GM19372 (cell line): ENCODE measurements around the gene PSMC3.

Experiments used
- ATAC-seq: cut with Tn5 transposase; IDR thresholded peaks from one replicate; pipeline ENCODE4 v1.9.1; 2021; ENCODE audit warnings: mild to moderate bottlenecking, low read depth, moderate library complexity; ENCODE audit not compliant: unreplicated experiment

Gene PSMC3

GRCh38 chr11:47414685-47415070, 11.6 kb downstream of the PSMC3 start:
- no peak for ATAC-seq

GRCh38 chr11:47413908-47414684, 12.1 kb downstream of the PSMC3 start:
- ATAC-seq = no peak

DNA sequence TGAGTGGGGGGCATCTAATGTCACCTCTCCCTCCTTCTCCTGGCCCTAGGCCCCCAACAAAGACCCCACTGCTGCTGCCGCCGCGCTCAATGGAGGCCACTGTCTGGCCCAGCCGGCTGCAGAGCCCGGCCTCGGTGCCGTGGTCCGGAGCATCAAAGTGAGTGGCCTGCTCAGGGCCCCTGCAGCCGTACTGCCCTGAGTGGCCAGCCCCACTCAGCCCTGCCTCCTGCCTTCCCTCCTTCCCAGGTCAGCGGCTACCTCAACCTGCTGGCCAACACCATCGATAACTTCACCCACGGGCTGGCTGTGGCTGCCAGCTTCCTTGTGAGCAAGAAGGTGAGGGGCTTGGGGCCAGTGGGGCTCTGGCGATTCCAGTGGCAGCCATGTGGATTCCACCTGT, 12.9 kb downstream of the PSMC3 start:
- no peak for ATAC-seq

DNA sequence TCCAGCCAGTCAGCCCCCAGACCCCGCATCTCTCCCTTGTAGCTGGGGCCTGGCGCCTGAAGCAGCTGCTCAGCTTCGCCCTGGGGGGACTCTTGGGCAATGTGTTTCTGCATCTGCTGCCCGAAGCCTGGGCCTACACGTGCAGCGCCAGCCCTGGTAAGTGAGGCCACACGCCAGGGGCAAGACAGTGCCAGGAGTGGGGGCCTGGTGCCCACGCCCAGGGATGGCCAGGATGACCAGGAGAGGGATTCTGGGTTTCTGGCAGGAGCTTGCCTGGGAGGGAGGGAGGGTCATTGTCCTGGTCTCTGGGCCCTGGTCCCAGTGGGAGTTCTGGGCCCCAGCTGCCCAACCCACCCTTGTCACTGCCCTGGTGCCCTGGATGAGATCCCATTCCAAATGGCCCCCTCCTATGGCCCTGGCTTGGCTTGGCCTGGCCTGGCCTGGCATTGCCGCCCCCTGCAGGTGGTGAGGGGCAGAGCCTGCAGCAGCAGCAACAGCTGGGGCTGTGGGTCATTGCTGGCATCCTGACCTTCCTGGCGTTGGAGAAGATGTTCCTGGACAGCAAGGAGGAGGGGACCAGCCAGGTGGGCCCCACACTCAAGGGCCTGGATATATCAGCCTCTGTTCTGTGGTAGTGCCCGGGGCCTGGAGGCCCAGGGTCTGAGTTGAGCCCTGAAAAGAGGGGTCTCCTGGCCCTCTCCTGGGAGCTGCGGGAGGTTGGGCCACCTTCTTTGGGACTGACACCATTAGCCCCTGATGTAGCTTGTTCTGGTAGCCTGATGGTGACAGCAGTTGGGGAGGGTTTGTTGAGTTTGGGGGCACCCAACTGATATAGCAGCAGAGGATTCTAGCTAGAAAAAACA, 14.1 kb downstream of the PSMC3 start:
- ATAC-seq = no peak

- no peak for ATAC-seq
Observed at GRCh38 chr11:47410370-47411264, 15.6 kb downstream of the PSMC3 start.

DNA sequence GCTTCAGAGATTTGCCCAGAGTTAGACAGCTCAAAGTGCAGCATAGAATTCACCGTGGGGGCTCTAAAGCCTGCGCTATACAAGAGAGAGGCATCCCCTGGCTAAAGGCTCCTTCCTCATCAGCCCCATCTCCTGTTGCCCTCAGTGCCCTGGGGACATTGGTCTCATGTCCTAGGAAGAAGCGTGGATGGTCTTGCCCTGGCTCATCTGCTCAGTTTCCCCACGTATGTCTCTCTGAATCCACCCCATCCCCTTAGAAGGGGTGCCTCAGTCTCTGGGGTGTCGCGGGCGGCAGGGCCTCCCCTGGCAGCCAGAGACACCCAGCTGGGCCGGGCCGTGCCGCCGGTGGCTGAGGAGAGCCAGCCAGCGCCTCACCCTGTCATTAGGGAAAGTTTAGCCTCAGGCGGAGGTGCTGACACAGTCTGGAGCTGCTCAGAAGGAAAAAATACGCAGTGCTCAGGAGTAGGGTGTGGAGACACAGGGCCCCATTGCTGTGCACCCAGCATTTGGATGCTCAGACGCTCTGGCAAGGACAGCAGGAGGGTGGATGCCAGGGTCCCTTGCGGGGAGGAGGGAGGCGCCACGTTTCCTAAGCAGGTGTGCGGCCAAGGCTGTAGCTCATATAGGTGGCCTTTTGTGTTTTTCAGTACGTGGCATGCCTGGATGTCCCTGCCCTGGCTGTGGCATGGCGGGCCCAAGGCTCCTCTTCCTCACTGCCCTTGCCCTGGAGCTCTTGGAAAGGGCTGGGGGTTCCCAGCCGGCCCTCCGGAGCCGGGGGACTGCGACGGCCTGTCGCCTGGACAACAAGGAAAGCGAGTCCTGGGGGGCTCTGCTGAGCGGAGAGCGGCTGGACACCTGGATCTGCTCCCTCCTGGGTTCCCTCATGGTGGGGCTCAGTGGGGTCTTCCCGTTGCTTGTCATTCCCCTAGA, 16.5 kb downstream of the PSMC3 start:
- ATAC-seq = no peak

- ATAC-seq = no peak
Observed at GRCh38 chr11:47408598-47409439, 17.4 kb downstream of the PSMC3 start.

DNA sequence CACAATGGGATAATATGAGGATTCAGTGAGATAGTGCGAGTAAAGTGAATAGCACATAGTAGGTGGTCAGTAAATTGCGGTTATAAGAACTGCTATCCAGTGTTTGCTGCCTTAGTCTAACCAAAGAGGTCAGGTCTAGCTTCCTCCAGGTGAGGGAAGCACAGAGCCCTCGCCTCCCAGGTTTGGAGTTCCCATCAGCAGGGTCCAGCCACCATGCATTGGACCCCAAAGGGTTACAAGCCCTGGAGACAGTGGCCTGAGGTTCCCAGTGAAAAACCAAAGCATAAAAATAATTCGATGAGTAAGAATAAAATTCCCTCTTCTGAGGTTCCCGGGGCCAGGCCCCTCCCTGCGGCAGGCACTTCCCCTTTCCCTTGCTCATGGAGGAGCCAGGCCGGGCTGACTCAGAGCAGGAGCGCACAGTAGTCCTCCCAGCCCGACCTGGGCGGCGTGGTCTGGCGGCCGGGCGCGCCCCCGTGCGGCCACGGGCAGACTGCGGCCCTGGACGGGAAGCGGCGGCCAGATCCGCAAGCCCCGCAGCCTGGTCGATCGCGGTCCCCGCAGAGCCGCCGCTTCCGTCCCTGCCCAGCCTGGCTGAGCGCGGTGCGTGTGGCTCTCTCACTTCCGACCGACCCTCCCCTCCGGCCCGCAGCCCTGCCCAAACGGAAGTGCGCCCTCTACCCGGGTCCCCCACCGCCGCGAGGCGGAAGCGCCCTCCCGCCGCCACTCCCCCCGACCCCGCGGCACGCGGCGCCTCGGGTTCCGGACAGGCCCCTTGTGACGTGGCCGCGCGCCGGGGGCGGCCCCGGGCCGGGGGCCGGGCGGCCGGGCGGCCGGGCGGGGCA, 18.3 kb downstream of the PSMC3 start, which contains the start of gene SLC39A13:
Gene SLC39A13, plus strand, starts transcription at position 845 of the 845 bp plus-strand sequence. CDS start 1,505 bp downstream, outside the sequence.
- peak; percentile 89 for ATAC-seq

DNA sequence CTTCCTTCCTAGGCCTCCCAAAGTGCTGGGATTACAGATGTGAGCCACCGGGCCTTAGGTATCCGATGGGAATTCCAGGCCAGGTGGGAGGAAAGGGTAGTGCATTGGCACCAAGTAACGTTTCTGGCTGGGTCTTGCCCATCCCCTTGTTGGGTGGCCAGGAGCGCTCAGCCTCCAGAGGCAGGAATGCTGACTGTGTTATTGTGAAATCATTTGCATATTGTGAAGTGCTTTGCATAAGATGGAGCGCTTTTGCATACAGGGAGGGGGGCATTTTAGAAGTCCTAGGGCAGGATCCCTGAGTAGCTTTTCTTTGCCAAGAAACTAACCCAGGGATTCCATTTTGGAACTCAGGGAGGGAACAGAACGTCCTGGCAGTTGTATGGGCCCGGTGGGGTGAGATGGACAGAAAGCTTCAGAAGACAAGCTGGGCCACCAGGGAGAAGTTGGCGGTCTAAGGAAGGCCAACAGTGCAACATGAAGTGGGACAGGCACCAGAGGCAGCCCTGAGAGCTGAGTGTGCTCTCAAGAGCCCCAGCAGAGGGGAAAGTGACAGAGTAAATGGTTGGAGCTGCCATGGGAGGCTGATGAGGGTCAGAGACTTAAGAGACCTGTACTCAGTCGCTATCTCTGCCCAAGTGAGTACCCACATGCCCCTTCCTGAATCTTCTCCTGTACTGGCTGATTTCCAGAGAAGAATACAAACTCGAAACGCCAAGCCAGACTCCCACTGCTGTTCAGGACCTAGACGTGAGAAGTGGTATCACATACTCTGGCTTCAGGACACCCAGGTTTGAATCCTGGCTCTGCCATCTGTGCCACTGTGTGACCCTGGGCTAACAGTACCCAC, 19.1 kb downstream of the PSMC3 start:
- no peak for ATAC-seq

- no peak for ATAC-seq
Observed at GRCh38 chr11:47403571-47403970, 22.7 kb downstream of the PSMC3 start.

DNA sequence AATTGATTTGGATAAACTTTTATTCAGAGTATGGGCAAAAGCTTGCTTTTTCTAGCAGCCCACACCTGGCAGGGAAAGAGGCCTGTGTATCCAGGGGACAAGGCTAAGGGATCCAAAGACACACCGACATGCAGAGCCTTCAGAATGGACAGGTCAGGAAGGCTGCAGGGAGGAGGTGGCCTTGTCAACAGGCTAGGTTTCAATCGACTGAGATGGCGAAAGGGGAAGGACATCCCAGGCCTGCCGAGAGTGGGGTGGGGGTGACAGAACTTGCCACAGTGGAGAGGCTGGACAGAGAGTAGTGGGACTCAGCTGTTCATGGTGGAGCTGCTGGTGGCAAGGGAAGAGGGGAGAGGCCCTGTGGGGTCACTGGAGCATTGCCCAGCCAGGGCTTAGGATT, 23.1 kb downstream of the PSMC3 start:
- no peak for ATAC-seq

DNA sequence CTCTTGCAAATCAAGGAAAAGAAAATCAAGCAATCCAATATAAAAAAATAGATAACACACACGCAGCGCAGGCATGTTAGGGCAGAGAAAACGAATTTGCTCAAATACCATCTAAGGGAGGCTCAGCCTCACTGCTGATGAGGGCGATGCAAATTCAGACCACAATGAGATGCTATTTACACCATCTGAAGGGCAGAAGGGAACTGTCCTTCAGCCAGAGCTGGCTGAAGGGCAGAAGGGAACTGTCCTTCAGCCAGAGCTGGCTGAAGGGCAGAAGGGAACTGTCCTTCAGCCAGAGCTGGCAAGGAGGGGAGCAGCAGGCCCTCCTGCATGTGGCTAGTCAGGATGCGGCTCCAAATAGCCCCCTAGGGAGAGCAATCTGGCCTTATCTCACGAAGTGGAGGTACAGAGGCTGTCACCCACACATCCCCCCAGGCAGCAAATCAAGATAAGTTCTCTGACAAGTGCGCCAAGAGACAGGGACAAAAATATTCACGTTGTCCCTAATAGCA, 25.4 kb downstream of the PSMC3 start:
- peak; percentile 63 for ATAC-seq

- ATAC-seq = peak; percentile 49
Observed at GRCh38 chr11:47399860-47400767, 26.1 kb downstream of the PSMC3 start.

- no peak for ATAC-seq
Observed at GRCh38 chr11:47398551-47398950, 27.7 kb downstream of the PSMC3 start.

GRCh38 chr11:47398011-47398410, 28.2 kb downstream of the PSMC3 start:
- no peak for ATAC-seq

DNA sequence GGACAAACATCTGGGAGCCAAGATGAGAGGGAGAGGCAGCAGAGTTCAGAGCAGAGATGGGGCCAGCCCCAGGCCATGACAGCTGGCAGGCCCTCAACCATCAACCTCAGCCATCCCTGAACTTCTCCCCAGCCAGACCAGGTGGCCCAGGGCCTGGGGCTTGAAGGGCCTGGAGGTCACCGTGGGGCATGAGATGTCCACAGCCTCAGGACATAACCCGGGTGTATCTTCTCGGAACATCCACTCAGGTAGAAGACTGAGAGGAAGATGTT, 30.3 kb downstream of the PSMC3 start:
- no peak for ATAC-seq
